Epithelial cell of esophagus (primary cell): ENCODE results near the gene RPL10A.

Experiments
- DNase-seq: peaks from one replicate; pipeline ENCODE4 v3.0.0; 2010; ENCODE audit warnings: low read depth
- H3K4me3 ChIP-seq: 2 replicates; pipeline ENCODE4 v1.5.1; 2011; ENCODE audit warnings: mild to moderate bottlenecking, low read length, control low read depth
- CTCF ChIP-seq: IDR thresholded peaks from 2 replicates; pipeline ENCODE4 v1.5.1; 2011; ENCODE audit warnings: low read depth, mild to moderate bottlenecking, low read length, control low read depth, inconsistent platforms; ENCODE audit not compliant: insufficient read depth; ENCODE audit errors: missing control alignments

The RPL10A gene

GRCh38 chr6:35461270-35461669 lies 6.9 kb upstream of the RPL10A start:
- TF ChIP-seq CTCF: no peak
- H3K4me3 ChIP-seq: no peak overlapping the region
- DNase-seq: peak; percentile 83

DNA sequence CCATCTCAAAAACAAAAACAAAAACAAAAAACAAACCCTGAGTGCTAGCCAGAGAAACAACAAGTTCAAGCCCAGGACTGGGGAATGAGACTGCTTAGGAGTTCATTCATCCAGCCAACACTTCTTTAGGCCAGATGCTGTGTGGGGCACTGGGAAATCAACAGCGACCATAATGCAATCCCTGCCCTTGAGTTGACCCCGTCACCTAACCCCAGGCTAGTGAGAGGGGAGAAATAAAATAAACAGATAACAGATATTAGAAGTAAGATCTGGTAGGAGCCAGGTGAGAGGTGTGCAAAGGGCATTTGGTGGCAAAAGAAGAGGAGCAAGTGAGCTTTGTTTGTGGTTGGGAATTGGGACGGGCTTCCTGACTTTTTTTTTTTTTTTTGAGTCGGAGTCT lies 4.9 kb upstream of the RPL10A start:
- no peak for DNase-seq
- TF ChIP-seq CTCF: no peak
- no peak overlapping the region for H3K4me3 ChIP-seq

GRCh38 chr6:35465646-35466045 lies 2.6 kb upstream of the RPL10A start:
- no peak for DNase-seq
- no peak for TF ChIP-seq CTCF
- no peak overlapping the region for H3K4me3 ChIP-seq

GRCh38 chr6:35468980-35469750 lies 964 bp downstream of the RPL10A start:
- peak overlapping the region; percentile 94 for H3K4me3 ChIP-seq
- no peak for TF ChIP-seq CTCF
- DNase-seq: no peak

- peak overlapping the region; percentile 94 for H3K4me3 ChIP-seq
- no peak for TF ChIP-seq CTCF
- peak; percentile 65 for DNase-seq
These were observed 1.8 kb downstream of the RPL10A start for GRCh38 chr6:35469751-35470662.

DNA sequence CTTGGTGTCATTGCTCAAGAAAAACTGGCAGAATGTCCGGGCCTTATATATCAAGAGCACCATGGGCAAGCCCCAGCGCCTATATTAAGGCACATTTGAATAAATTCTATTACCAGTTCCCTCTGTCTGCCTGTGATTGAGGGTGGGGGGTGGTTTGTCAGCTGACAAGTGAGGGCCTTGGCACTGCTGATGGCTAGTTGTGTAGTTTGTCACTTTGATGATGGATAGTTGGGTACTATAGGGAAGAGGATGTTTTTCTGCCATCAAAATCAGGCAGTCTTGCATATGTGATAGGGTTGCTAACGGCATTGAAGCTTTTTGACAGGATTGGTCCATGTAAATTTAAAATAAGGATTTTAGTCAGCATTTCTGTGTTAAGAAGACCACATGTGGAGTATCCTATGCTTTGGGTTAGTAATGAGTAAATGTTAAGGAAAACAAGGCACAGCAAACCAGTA lies 2.5 kb downstream of the RPL10A start:
- no peak for DNase-seq
- peak overlapping the region; percentile 94 for H3K4me3 ChIP-seq

More for the DNA sequence above, 2.5 kb downstream of the RPL10A start:
- TF ChIP-seq CTCF: no peak
